Medulla oblongata (tissue), 1 donor: ENCODE results near the gene P2RY4.
A peak's percentile ranks its signal among the peaks of the same experiment; 100 is the strongest.
"Not testable (repeated sequence)": the region's sequence is repeated elsewhere in the genome, so short reads cannot be mapped to it uniquely, and the experiment has no call there.

Experiments
- DNase-seq: peaks from one replicate; pipeline ENCODE4 v3.0.0-alpha.2; 2015; ENCODE audit errors: extremely low spot score

Gene P2RY4

DNA sequence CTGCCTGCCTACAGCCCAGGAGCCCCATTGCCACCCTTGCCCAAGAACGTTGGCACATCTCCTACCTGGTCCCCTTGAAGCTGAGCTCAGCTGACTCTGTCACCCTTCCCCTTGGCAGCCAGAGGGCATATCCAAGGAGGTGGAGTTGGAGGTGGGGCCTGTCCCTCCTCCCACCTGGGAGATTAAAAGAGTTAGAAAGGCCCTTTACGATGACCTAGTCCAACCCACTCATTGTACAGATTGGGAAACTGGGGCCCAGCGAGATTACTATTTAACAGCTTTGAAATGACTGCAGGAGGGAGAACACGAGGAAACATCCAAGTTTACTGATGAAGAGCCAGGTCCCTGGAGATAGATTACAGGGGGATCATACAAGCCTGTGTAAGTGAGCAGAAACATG lies at the start of gene P2RY4:
Gene P2RY4 (minus strand): TSS at position 101 of the 400 bp plus-strand sequence. CDS start 580 bp downstream, outside the sequence.
- DNase-seq = no peak

DNA sequence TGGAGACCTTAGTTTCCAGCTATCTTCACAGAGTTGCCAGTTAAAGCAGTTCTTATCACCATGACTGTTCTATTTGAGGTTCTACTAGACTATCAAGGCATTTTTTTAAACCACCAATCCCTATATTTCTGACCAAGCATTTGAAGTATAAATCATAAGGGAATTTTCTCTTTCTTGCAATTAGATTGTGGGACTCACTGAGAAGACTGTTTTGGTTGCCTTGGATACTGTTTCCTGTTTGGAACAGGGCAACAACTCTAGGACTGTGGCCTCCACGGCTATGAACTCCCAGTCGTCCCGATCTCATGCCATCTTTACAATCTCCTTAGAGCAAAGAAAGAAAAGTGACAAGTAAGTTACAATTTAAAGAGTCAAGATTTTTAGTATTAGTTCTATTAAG lies 41.7 kb upstream of the P2RY4 start:
- DNase-seq = no peak

DNA sequence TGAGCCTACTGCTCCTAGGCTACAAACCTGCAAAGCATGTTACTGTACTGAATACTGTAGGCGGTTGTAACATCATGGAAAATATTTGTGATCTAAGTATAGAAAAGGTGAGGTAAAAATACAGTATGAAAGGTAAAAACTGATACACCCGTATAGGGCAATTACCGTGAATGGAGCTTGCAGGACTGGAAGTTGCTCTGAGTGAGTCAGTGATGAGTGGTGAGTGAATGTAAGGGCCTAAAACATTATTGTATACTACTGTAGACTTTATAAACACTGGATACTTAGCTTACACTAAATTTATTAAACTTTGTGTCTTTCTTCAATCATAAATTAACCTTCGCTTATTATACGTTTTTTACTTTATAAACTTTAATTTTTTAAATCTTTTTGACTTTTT lies 33.6 kb upstream of the P2RY4 start:
- no peak for DNase-seq

DNA sequence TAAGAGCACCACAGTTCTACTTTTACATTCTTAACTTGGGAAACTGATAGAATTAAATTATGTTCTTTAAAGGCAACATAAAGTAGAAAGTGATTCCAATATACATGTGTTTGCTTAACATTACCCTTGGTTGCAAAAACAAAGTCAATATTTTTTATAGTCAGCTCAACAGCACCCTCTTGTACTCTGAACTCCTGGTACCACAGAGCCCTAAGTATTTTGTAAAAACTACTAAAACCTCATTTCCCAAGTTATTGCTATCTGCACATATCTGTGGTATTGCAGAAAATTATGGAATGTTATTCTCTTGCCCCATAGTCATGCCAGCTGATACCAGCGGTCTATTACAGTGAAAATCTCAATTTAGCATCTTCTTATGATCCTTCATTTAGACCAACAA lies 32.8 kb upstream of the P2RY4 start:
- no peak for DNase-seq

DNA sequence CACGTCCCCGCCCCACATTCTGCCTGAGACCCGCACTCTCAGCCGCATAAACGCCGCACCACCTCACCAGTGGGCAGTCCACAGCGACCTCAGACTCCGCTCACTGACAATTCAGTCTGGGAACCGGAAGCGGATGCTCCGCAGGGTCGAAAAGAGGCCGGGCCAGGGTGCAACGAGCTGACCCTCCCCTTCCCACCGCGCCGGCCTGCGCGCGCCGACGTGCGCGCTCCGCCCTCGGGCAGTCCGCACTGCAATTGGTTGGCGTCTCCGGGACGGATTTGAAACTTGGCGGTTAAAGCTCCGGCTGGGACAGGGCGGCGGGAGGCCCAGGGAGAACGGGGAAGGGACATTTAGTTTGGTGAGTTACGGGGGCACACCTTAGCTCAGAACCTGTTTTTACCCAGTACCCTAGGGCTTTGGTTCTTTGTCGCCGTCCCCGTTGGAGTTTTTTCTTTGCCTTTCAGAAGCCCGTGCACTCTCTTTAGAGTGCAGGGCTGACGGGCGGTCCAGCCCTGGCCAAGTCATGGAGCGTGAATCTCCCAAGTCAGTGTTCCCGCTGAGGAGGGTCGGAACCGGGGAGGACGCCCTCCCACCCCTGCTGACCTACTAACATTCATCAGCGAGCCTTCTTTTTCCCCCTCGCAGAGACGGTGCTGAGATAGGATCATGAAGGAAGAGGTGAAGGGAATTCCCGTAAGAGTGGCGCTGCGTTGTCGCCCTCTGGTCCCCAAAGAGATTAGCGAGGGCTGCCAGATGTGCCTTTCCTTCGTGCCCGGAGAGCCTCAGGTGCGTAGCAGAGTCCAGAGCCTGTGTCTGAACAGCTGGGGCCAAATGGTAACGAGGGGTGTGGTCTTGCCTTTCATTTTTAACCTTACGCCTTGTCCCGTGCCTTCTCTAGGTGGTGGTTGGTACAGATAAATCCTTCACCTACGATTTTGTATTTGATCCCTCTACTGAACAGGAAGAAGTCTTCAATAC lies 30.1 kb upstream of the P2RY4 start, which contains the start of the genes KIF4A and PDZD11:
Gene KIF4A (plus strand): TSS at position 312 of the 978 bp plus-strand sequence. CDS start 355 bp downstream, at position 667.
Gene PDZD11 (minus strand): TSS at position 135 of the 978 bp plus-strand sequence. CDS start 586 bp downstream, outside the sequence.
- DNase-seq = peak; percentile 77

DNA sequence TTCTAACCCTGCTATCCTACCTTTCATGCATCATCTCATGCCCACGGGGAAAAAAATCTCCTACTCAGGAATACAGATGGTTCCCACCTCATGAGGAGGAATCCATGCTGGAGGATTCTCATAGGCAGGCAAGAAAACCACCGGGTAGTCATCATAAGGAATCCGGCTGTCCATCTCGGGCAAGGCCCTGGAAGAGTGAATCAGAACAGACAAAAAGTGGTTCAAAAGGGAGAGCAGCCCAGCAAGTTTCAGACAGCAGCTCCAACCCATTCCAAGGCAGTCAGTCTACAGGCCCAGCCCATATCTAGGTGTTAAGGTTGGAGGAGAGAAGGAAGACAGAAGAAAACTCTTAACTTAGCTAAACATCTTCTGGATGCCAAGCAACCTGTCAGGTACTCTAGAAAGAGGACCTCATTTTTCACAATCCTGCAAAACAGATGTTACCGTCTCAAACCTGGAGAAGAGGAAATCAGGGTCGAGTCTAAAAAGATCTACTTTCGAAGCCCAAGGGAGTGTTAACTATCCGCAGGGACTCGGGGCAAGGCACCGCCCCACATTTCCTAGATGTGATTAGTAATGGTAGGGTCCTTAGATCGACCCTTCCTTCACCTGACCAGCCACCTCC lies 29.3 kb upstream of the P2RY4 start:
- DNase-seq = peak; percentile 1

DNA sequence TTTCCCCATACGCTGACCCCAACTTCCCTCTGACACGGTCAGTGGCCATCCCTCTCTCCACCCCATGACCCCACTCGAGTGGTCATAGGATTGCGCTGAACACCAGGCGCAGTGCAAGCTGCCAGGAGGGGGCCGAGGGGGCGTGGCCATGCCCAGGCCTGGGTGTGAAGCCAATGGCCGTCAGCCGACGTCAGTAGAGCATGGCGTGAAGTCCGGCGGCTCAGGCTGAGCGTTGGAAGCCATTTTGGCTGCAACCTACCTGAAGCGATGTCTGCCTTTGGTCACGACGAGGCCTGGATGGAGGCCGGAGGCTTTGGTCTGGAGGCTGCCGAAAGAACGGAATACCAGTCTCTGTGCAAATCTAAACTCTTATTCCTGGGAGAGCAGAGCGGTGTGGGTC lies 21.9 kb upstream of the P2RY4 start, which contains the start of gene RAB41:
Gene RAB41 (plus strand): TSS at position 222 of the 400 bp plus-strand sequence. CDS start 46 bp downstream, at position 268.
- DNase-seq = no peak

DNA sequence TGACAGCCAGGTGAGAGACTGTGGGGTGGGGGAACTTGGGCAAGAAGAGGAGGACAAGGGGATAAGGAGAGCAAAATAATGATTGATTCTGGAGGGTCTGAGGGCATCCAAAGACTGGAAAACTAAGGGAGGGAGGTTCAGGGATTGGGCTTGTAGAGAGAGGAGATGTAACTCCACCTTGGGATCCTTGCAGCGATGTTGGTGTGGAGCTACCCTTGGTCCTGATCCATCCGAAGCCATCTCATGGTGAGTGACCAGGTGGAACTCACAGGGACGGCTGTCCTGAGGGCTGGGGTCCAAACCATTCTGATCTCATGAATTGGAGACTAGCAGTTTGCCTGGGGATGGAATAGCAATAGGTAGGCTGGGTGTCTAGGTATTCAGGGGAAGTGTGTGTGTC lies 20.6 kb upstream of the P2RY4 start:
- DNase-seq = no peak

DNA sequence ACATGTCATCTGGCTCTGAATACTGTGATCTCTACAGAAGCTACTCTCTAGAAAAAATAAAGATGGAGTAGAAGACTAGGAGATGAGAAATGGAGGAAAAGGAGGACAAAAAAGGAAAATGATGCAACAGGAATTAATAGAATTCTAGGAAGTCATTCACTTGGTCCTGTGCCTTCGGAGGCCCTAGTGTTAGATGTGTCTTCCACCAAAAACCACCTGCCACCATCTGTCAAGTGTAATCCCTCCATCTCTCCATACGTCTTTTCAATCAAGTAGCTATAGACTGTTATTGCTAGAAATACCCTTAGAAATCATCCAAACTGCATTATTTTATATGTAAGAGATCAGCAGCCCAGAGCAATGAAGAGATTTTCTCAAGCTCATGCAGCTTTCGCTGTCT lies 19.1 kb upstream of the P2RY4 start:
- no peak for DNase-seq

DNA sequence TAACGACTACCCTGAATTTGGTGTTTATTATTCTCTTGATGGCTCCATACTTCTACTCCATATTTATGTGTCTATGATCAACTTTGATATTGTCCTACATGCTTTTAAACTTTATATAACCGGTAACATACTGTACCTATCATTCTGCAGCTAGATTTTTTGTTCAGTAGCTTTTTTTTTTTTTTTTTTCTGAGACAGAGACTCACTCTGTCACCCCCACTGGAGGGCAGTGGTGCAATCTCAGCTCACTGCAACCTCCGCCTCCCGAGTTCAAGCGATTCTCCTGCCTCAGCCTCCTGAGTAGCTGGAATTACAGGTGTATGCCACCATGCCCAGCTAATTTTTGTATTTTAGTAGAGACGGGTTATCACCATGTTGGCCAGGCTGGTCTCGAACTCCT lies 14.0 kb upstream of the P2RY4 start:
- DNase-seq = not testable (repeated sequence)

DNA sequence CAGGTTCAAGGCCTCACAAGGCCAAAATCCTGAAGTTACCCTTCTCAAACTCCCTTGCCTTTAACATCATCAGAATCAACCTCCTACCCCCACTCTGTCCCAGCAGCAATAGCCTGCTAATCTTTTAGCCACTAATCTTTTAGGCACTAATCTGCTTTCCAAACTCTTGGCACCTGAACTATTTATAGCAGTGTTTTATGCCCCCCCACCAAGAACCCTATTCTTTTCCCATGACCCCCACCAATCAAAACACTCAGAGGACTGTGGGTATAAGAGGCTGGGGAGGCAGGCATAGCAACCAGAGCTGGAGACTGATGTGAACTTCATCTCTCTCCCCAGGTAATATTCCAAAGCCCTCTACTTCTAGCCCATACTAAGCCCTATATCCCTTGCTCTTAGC lies 8.0 kb upstream of the P2RY4 start, which contains the start of gene ARR3:
Gene ARR3 (plus strand): TSS at position 301 of the 400 bp plus-strand sequence. CDS start 1,052 bp downstream, outside the sequence.
- no peak for DNase-seq

DNA sequence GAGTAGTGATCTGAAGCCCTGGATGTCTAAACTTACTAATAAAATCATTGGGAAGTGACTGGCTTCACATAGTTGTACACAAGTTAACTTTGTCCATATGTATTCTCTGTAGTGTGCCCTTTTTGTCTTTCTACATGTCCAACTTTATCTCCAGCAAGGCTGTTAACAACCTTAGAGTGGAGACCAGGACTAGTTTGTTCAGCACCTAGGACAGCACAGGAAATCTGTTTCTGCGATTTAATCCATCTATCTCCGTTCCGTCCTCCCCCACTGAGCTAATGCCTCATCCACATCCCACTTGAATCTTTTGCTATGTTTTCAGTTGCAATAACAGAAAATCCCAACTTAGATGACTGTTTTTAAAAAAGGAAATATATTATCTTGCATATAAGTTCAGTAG lies 4.8 kb upstream of the P2RY4 start:
- DNase-seq = no peak

DNA sequence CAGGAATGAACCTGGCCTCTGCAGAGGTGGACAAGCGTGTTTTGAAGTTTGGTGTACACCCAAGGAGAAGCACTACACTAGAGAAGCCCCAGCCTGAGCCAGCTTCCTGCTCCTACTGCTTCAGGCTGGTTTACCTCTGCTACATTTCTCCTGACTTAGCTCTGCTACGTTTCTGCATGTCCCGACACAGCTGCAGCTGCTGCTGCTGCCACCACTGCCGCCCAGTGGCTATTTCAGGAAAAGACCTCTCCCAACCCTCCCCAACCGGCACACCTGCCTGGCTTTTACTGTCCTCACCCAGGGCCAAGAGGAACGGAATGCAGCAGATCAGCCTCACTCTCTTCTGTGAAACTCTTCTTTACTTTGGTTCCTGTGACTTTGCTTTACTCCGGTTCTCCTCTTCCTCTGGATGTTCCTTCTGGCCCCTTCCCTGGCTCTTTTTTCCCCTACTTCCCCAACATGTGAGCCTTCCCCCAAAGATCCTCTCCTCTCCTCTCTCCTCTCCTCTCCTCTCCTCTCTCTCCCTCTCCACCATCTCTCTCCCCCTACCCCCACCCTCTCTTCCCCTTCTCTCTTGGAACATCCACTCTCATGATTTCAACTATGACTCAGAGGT lies 3.1 kb upstream of the P2RY4 start:
- DNase-seq = peak; percentile 2

DNA sequence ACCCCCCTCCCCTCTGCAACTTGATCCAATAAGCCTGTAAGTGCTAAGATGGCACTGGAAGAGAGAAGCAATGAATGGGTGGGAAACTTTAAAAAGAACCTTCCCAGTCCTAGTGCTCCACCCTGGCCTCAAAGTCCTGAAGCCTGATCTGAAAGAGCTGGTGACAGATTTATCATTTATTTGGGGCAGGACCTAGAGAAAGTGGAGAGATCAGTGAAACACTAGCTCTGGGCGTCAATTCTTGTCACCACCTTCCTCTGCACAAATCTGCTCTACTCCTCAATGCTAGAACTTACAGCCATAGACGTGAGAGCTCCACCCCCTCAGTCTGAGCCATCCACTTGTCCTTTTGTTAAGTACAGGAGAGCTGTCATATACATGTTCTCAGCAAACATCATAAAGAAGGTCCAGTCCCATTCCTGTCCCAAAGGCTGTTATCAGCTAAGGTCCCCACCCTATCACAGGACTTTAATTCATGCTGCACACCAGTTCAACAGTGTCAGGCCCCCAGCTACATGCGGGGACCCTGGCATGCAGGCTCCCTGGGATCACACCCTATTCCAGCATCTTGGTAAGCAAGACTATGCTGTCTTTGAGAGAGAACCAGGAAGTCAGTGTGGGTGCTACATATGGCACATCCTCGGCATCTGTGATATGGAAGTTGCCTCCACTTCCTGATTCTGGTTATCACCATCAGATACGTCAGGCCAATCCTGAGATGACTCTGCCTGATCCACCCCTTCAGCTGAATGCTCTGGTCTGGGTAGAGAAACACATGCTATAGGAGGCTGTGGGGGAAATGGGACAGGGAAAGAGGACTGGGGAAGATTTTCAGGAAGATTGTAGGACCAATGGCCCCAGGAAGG lies 2.3 kb downstream of the P2RY4 start:
- DNase-seq = no peak

DNA sequence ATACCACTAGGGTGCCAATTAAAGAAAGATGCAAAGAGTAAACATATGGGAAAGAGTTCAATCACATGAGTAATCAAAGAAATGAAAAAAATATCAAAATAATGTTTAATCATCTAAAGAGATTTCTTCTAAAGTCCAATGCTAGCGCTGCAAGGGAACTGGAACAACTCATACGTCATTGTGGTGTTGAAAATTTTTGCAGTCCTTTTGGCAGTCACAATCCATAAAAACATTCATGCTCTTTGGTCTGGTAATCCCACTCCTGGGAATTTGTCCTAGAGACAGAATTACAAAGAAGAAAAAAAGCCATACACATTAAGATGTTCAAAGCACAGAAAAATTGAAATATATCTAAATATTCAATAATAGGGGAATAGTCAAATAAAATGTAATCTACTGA lies 4.6 kb downstream of the P2RY4 start:
- DNase-seq = no peak

DNA sequence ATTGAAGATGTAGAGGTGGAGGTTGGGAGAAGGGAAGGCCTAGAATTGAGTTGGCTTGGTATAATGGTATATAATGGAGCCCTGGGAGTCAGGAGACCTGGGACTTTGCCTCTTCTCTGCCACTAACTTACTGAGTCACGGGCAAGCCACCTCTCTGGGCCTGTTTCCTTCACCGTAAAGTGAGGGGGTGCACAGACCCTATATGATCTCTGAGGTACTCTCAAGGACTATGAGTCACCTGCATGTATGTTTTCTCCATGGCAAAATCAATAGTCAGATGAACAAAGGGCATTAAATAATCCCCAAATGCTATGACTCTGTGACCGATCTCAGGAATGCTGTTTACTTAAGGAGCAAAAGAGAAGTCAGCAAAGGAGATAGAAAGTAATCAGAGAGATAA lies 5.1 kb downstream of the P2RY4 start:
- DNase-seq = no peak

DNA sequence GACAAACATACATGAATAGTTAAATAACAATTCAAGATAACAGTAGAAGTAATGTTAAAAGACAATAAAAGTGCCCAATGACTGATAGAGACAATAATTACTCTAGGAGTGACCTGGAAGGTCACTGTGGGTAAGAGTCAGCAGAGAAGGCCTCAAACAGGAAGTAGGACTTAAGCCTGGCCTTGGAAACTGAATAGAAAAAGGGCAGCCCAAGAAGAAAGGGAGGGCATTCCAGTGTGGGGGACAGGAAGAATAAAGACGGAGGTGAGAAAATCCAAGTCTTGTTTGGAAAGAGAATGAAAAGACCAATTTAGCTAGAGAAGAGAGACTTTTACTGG lies 6.0 kb downstream of the P2RY4 start:
- no peak for DNase-seq

DNA sequence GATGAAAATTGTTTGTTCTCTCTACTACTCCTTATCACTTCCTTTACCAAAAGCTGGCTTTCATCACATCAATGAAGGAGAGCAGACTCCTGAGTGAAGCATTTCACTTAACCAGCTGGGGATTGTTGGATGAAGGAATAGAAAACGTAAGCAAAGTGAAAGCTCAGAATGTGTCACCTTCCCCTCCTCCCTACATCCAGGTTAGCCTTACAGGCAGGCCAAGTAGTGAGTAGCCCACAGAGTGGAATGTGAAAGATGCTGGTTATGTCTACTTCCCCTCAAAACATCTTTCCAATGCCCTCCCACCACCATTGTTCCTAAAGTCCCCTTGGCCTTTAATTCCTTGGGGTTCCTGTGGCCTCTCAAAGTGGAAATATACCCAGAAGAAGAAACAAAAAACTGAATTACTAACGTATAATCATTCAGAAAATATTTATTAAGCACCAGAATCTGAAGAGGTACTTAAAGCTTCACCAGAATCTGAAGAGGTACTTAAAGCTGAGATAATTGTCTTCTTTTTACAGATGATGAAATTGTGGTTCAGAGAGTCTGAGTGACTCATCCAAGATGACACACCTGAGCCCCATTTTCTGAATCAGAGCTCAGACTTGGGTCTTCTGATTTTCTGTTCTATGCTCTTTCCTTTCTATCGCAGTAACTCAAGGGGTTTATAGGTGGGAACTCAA lies 6.5 kb downstream of the P2RY4 start:
- no peak for DNase-seq

DNA sequence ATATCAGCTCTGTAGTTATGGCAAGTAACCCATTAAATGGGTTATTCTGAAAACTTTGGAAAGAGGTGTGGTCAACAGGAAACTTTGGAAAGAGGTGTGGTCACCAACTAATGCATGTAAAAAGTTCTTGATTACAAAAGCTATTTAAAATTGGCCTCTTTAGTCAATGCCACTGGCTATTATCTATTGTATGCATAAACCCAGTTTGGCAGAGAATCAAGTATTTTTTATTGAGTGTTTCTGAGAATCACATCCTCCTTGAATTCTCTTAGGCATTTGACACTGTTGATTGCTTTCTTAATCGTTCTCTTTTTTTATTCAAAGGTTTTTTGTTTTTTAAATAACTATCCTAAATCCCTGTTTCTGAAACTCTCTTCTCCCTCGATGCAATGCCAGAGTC lies 7.5 kb downstream of the P2RY4 start:
- no peak for DNase-seq

DNA sequence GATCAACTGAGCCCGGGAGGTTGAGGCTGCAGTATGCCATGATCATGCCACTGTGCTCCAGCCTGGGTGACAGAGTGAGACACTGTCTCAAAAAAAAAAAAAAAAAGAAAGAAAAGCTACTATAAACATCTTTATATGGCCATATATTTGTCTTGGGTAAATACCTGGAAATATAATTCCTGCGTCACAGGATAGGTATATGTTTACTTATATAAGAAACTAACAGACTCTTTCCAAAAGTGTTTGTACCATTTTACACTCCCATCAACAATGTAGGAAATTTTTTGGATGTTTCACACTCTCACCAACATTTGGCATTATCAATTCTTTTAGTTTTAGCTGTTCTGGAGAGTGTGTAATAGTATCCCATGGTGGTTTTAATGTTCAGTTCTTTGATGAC lies 12.8 kb downstream of the P2RY4 start:
- DNase-seq = no peak

DNA sequence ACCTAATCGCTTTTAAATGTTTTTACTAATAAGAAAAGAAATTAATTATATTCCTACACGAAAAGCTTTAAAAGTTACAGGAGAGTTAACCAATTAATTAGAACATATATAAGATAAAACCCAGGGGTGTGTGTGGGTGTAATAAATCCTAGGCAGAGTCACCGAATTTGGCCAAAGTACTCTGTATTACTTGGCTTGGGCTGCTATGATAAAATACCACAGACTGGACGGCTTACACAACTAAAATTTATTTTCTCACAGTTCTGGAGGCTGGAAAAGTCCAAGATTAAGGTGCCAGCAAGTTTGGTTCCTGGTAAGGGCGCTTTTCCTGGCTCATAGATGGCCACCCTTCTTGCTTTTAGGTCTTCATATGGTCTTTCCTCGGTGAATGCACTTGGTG lies 15.1 kb downstream of the P2RY4 start:
- no peak for DNase-seq
